SIG-M5 (cell line): Measurements from ENCODE around the gene REEP1.
A peak's percentile ranks its signal among the peaks of the same experiment; 100 is the strongest.
"Not testable (repeated sequence)": the region's sequence is repeated elsewhere in the genome, so short reads cannot be mapped to it uniquely, and the experiment has no call there.

Source experiments
- DNase-seq: peaks from one replicate; lab custom pipeline; 2025; lab: John Stamatoyannopoulos, UW

The REEP1 gene

DNA sequence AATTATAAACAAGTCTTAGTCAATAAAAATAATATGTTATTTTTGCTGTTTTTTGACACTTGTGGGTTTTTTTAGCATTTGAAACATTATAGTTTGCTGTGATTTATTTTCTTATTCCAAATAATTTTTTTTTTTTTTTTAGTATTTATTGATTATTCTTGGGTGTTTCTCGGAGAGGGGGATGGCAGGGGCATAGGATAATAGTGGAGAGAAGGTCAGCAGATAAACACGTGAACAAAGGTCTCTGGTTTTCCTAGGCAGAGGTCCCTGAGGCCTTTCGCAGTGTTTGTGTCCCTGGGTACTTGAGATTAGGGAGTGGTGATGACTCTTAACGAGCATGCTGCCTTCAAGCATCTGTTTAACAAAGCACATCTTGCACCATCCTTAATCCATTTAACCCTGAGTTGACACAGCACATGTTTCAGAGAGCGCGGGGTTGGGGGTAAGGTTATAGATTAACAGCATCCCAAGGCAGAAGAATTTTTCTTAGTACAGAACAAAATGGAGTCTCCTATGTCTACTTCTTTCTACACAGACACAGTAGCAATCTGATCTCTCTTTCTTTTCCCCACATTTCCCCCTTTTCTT is 8.5 kb upstream of the REEP1 start:
- not testable (repeated sequence) for DNase-seq

DNA sequence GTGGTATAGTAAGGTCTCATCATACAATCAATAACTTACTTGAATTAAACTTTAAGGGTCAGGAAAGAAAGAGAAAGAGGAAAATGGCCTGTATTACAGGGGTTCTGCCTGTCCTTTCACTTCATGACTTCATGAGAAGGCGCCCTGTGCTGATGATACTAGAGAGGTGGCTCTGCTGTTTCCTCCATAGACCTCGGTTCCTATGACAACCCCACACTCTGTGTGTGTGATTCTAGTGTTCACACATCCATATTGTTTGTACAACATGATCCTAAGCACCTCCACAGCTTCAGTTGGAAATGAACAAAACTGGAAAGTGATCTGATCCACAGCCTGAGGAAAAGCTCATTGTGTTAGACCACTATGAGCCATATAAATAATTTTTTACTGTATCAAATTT is 7.0 kb upstream of the REEP1 start:
- no peak for DNase-seq

DNA sequence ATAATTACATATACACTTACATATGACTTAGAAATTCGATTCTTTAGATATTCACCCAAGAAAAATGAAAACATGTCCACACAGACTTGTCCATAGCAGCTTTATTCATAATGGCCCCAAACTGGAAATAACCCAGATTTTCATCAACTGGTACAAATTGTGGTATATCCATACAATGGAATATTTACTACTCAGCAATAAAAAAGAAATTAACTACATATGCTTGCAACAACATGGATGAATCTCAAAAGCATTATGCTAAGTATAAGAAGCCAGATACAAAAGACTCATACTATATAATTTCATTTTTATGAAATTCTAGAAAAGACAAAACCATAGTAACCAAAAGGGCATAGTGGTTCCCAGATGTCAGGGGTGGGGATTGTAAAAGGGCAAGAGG is 5.1 kb upstream of the REEP1 start:
- DNase-seq: no peak

DNA sequence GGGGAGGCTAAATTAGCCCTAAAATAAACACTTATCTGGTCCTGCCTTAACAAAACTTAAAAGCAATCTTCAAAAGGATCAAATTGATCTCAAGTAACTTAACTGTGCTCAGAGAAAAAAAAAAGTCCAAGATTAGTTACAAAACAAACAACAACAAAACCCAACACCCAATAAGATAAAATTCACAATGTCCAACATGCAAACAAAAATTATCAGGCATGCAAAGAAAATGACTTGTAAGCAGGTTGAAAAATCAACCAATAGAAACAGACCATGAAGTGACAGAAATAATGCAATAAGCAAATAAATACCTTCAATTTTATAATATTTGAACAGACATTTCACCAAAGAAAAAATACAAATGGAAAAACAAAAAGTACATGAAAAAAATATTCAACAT is 4.0 kb upstream of the REEP1 start:
- no peak for DNase-seq

DNA sequence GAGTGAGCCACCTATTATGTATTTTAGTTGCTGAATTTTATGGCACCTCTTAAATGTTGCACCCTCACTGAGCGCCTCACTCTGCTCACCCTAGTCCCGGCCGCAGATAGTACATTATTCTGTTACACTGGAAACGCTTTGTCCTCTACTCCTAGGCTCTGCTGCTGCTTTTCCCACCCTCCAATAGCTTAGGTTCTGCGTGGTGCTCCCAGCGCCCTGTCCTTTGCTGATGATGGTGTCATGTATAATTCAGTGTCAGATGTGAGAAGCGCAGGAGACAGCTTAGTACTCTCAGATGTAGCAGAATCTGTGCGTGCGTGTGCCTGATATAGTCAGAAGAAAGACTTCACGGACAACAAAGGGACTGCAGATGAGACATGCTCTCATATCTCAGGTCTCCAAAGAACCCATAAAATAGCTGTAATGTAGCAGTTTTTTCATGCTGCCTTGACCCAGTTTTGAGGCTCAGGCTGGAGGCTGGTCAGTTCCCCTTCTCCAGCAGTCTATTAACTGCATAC is 1.4 kb upstream of the REEP1 start:
- DNase-seq: no peak

DNA sequence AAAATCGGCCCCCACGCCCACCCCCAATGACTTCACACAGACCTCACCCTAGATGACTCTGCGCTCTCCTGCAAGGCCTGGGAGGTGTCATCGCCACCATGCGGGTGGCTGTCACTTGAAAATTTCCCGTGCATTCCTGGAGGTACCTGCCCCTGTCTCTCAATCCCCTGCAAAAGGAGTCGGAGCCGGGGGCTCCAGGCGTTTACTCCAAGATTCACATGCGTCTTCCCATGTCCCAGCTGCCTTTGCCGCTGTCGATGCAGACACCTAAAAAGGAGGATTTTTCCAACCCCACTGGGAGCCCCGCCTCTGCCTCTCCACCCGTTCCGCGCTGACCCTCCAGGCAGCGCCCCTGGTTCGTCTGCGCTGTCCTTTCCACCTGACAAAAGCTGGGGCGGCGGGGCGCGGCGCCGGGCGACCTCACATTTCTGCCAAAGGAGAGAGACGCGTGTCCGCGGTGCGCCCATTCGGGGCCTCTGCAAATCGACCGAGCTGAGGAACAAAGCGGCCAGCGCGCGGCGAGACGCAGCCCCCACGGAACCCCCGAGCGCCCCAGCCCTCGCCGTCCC is 667 bp downstream of the REEP1 start:
- DNase-seq: no peak

DNA sequence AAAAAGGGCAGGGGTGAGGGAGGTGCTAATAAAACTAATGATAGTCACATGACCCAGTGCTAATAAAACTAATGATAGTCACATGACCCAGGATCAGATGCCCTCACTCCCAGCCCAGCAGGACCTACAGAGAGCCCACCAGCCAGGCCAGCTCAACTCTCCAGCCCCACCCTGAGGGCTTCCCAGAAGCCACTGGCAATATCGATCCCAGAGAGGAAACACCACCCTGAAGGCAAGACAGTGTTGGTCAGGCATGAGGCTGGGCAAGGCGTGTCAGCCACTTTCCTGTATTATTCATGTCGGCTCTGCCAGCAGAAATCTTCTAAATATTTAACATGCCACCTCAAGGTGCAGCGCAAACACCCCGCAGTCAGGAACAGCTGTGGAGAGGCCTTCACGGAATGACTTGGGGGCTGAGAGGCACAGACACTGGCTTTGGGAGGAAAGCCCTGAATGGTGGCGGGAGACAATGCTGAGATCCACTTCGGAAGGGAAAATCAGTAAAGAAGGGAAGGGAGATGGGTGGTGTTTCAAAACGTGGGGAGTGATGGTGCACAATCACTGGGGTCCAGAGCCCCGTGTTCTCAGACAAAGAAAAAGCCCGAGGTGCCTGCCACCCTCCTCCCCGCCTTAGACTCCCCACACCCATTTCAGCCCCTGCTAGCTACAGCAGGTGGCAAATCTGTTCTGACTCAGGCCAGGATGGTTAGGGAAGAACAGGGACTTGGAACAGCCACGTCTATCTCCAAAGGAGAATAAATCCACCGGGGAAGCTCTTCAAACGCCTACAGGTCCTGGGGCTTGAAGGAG is 1.4 kb downstream of the REEP1 start:
- DNase-seq: no peak

DNA sequence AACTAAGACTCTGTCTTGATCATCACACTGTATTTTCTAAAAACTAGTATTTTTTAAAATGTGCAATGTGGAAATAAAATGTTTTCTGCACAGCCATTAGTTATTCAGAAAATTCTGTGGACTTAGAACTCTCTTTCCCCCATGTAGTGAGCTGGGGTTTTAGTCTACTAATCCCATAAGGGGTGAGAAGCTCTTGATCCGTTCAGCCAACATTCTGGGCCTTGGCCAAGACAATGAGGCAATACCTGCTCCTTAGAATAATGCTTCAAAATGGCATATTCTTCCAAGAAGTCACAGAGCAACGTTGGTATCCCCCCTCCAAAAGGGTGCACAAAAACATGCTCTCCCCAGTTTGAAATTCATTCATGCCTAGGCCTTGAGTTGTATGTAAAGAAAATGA is 4.0 kb downstream of the REEP1 start:
- no peak for DNase-seq

DNA sequence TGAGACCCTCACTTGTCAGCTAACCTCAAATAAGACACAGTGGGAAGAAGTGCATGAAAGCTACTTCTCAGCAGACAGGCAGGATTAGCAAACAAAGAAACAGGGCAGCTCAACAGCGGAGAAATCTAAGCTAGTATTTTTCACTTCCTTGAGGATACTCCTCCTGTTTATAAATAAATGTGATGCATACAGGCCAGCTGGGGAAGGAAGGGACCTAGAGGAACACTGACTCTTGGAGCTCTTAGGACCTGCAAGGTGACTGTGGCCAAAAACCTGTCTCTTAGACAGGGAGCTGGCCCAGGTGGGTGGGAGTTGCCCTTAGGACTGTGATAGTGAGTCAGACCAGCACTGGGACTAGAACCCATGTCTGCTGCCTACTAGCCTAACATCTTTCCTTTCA is 4.8 kb downstream of the REEP1 start:
- DNase-seq: no peak

DNA sequence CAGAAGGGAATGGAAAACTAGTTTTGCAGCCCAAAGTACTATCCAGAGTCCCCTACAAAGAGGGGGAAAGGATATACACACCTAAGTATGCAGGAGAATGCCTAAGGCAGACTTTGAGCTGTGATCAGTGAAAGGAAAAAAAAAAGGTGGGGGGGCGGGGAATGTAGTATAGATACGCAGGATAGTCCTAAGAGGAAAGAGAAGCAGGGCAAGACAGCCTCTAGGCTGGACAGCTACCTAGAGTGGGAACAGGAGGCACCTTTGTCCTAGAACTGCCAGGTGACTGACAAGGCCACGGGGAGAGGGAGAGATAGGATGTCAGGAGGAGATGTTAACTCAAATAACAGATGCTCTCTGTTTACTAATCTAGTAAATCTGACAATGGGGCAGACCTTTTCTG is 6.0 kb downstream of the REEP1 start:
- no peak for DNase-seq

DNA sequence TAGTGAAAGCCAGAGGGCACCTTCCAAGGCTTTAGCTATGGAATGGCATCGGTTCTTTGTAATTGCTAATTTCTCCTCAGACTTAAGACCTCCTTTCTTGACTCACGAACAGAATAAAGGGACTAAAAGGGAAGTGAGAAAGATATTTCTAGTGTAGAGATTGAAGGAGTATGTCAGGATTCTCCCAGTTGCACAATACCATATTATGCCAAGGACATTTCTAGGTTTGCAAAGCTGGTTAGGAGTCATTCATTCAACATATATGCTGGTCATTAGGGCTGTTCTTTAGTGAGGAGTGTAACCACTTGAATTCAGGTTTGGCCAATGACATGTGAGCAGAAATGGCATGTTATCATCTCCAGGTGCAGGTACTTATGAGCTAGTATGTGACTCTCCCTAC is 7.4 kb downstream of the REEP1 start:
- peak; percentile 4 for DNase-seq

DNA sequence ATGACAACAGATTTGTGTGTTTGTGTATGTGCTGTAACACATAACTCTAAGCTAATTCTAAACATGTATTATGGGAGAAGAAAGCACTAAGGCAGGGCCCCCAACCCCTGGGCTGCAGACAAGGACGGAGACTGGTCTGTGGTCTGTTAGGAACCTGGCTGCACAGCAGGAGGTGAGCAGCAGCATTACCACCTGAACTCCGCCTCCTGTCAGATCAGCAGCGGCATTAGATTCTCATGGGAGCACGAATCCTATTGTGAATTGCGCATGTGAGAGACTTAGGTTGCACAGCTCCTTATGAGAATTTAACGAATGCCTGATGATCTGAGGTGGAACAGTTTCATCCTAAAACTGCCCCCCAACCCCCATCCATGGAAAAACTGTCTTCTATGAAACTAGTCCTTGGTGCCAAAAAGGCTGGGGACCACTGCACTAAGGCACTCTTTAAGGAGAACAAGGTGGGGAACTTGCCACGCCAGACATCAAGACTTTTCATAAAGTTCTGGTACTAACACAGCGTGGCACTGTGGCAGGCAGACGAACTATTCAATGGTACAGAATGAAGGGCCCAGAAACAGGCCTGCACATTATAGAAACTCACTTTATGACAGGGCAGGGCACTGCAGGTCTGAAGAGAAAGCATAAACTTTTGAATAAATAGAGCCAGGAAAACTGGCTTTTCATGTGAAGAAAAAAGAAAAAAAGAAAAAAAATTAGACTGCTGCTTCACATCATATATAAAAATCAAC is 14.0 kb downstream of the REEP1 start:
- DNase-seq: no peak

DNA sequence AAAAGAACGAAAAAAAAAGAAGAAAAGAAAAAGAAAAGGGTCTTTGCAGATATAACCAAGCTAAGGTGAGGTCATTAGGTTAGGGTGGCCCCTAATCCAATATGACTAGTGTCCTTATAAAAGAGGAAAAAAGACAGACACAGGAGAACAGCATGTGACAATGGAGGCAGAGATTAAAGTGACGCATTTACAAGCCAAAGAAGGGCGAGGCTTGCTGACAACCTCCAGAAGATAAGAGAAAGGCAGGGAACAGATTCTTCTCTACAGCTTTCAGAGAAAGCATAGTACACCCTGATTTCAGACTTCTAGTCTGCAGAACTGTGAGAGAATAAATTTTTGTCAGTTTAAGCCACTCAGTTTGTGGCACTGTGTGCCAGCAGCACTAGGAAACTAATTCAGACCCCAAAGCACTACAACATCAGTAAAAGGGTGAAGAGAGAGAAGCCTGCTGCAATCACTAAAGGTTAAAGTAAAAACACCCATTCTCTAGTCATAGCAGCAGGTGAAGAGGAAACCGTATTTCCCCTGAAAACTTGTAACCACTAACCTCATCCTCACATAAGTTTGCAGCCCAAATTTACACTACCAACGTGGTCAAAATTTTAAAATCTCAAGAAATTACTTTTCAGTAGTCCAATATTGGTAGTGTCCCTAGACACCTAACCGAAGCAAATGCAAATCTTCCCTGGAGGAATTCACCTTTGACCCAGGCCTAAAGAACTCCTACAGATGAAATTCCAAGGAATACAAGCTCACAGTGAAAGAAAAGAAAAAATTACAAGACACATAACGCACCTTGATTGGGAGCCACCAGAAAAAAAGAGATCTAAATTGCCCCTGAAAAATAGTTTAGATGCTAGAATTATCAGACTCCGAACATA is 17.5 kb downstream of the REEP1 start:
- DNase-seq: no peak

DNA sequence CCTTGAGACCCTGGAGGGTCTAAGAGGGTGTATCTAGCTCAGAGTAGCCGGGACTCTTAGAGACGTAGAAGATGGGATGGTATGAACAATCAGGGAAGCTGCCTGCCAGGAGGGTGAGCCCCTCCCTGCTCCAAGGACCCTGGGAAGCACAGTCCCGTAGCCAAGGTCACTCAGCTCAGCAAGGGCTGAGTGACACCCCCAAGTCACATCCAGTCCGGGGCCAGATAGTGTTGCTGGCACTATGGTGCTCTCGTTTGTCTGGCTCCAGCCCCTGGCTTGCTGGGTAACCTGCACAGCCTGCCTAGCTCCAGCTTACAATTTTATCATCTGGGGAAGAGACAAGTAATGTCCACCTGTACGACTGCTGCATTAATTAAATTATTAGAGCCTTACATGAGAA is 22.3 kb downstream of the REEP1 start:
- DNase-seq: no peak

DNA sequence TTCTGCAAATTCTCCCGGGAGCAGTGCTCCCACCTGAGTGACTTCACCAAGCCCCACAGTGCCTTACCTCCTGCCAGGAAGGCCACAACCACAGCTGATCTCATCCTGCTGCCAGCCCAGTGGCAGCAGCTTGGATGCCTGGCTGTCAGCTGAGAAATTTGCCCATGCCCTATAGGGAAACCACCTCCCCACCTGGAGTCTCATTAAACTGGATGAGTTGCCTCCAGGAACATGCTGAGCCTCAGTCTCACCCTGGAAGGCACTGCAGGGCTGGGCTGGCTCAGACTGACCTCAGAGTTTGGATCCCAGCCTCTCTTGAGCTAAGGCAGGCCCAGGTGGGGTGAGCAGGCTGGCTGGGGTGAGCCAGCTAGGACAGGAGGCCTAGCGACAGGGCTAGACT is 23.3 kb downstream of the REEP1 start:
- DNase-seq: no peak

DNA sequence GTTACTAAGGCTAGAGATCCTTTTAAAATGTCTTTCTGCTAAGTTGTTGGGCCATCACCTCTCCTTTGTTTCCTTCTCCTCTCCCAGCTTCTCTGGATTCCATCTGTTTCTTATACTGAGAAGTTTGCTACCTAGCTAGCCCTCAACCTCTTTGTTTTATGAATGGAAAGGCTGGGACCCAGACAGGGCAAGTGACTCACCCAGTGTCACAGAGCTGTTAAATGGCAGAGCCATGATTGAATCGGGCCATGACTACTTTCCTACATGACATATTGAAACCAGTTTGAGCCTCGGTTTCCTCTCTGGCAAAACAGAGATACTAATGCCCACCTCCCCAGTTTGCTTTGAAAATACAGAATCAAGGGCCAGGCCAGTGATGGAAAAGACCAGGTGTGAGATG is 24.1 kb downstream of the REEP1 start:
- no peak for DNase-seq

DNA sequence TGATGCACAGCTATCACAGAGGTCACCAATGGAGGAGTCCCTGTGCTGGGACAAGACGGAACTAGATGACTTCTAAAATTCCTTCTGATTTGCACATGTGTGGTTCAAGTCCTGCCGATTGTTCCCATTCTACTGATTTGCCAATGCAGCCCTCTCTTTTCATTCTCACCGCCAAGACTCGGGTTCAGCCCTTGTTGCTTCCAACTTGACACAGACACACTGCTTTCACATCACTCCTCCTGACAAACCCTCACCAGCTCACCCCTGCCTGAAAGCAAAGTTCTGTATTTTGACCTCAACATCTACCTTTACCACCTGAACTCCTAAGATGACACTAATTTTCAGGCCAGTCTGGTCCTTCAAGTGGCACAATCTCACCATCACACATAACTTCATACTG is 25.5 kb downstream of the REEP1 start:
- DNase-seq: no peak

DNA sequence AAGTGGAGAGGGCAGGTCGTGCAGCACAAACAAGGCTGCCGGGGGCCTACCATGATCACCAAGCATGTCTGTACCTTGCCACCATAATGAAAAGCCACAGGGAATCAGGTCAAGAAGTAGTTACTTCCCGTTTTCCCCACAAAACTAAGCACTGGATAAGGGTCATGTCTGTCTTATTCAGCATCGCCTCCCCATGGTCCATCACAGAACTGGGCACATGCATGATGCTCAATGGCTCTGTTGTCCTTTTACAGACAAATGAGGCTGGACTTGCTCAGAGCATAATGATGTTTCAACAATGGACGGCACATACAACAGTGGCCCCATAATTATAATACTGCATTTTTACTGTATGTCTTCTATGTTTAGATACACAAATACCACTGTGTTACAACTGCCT is 27.5 kb downstream of the REEP1 start:
- no peak for DNase-seq

DNA sequence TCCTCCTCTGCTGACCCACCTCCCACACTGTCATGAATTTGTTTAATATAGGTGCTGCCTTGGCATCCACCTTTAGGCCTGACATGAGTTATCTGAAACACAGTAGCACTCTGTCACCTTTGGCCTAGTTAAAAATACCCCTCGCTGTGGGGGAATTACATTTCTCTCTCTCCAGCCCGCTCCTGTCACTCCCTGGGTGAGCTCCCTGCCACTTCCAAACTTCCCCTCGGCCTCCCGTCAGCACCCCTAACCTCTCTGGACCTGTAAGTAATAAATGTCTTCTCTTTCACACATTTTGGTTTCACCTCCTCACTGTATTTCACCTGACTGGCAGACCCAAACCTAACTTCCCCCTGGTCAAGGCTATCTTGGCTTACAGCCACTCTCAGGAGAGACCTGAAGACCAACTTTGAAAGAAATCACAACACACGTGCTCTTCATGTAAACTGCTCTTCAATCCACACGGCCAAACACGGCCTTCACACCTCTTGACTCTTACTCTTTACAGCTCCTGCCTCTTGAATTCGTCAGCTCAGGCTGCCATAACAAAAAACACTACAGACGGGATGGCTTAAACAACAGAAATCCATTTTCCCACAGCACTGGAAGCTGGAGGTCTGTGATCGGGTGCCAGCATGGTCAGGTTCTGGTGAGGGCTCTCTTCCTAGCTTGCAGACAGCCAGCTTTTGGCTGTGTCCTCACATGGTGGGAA is 28.3 kb downstream of the REEP1 start:
- no peak for DNase-seq

DNA sequence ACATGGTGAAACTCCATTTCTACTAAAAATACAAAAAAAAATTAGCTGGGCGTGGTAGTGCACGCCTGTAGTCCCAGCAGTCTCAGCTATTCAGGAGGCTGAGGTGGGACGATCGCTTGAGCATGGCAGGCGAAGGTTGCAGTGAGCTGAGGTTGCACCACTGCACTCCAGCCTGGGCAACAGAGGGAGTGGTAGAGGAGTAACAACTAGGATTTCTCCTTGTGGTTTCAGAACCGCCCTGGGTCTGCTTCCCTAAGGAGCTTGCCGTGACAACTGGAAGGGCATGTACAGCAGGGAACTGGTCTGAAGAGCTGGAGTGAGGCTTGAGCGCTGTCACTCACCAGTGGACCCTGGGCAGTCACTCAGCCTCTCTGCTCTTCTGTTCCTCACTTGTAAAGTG is 29.1 kb downstream of the REEP1 start:
- DNase-seq: no peak

DNA sequence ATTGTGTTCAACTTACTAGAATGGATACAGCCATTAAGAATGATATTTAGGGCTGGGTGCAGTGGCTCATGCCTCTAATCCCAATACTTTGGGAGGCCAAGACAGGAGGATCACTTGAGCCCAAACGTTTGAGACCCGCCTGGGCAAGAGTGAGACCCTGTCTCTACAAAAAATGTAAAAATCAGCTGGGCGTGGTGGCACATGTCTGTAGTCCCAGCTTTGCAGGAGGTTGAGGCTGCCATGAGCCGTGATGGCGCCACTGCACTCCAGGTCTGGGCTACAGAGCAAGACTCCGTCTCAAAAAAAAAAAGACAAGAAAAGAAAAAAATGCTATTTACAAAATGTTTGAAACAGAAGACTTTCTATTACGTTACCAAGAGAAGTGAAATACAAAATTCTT is 30.0 kb downstream of the REEP1 start:
- DNase-seq: no peak
